B cell (primary cell): ENCODE measurements around the gene XRCC1. TPM values are rescaled to one million over a fixed set of nuclear protein-coding genes. Genes with fewer than 3 reads are reported as not detected.
A peak's percentile ranks its signal among the peaks of the same experiment; 100 is the strongest.

Source experiments
- ATAC-seq: fragments of 200-7000 bp; cut with Tn5 transposase; one replicate; pipeline ENCODE4 v1.10.0; 2021; ENCODE audit warnings: low read depth, mild to moderate bottlenecking, moderate number of reproducible peaks, moderate library complexity
- CTCF ChIA-PET: fragments of 350-600 bp; sonication (Branson Sonifier 250); formaldehyde crosslinking; loops from one replicate; lab custom pipeline; 2021; ENCODE audit warnings: antibody characterized with exemption, inconsistent platforms; lab: Charles Lee
- POLR2A ChIA-PET: fragments of 350-600 bp; sonication (Branson Sonifier 250); formaldehyde crosslinking; loops from one replicate; lab custom pipeline; 2021; ENCODE audit warnings: antibody characterized with exemption; lab: Charles Lee
- DNase-seq: peaks from one replicate; pipeline ENCODE4 v3.0.0; 2013
- H2AFZ ChIP-seq: 2 replicates; pipeline ENCODE4 v1.6.1; 2012; ENCODE audit warnings: mild to moderate bottlenecking, low read depth, low read length; ENCODE audit not compliant: insufficient read depth, poor library complexity, severe bottlenecking
- H3K27ac ChIP-seq, 2 donors: 1 replicate in 1 of 2; 2 replicates in 1 of 2; pipeline ENCODE4 v1.5.1; 2012 to 2013; ENCODE audit warnings: low read length in 2 of 2, mild to moderate bottlenecking in 2 of 2, moderate library complexity in 1 of 2
- H3K27me3 ChIP-seq, 4 experiments: fragments of 200-600 bp in 1 of 4; sonication (generic) in 1 of 4; replicated peaks in 1 of 4; 1 replicate in 2 of 4; 2 replicates in 2 of 4; pipeline versions ENCODE4 v1.6.1 to v1.7.0; 2013 to 2016; ENCODE audit warnings: low read length in 3 of 4, mild to moderate bottlenecking in 2 of 4, mixed read lengths in 1 of 4, moderate library complexity in 1 of 4; ENCODE audit not compliant: insufficient read depth in 4 of 4, control insufficient read depth in 3 of 4; ENCODE audit errors: control extremely low read depth in 1 of 4
- H3K36me3 ChIP-seq, 2 experiments: replicated peaks in 1 of 2; 1 replicate in 1 of 2; 2 replicates in 1 of 2; pipeline versions ENCODE4 v1.6.1 to v1.7.1; 2013; ENCODE audit warnings: low read length in 1 of 2; ENCODE audit not compliant: insufficient read depth in 2 of 2, control insufficient read depth in 1 of 2; ENCODE audit errors: control extremely low read depth in 1 of 2, extremely low read depth in 1 of 2
- H3K4me1 ChIP-seq, 2 donors: fragments of 200-600 bp in 1 of 2; sonication (generic) in 1 of 2; 1 replicate in 1 of 2; 2 replicates in 1 of 2; pipeline versions ENCODE4 v1.5.1 to v1.6.1; 2013 to 2017; ENCODE audit warnings: low read length in 2 of 2; ENCODE audit not compliant: control insufficient read depth in 2 of 2, insufficient read depth in 2 of 2
- H3K4me2 ChIP-seq: replicated peaks from 2 replicates; pipeline ENCODE3; 2012; ENCODE audit warnings: mild to moderate bottlenecking, low read depth, low read length; ENCODE audit not compliant: poor library complexity, severe bottlenecking
- H3K4me3 ChIP-seq, 5 experiments: fragments of 200-600 bp in 1 of 5; sonication (generic) in 1 of 5; 1 replicate in 3 of 5; 2 replicates in 2 of 5; pipeline versions ENCODE4 v1.5.1 to v1.7.0; 2011 to 2016; ENCODE audit warnings: low read length in 4 of 5, mild to moderate bottlenecking in 4 of 5, low read depth in 2 of 5, control low read depth in 1 of 5, moderate library complexity in 1 of 5; ENCODE audit not compliant: insufficient read depth in 1 of 5; ENCODE audit errors: control extremely low read depth in 1 of 5, extremely low read depth in 1 of 5
- H3K79me2 ChIP-seq: fragments of 200-600 bp; sonication (generic); one replicate; pipeline ENCODE4 v1.6.0; 2016; ENCODE audit warnings: low read length; ENCODE audit not compliant: control insufficient read depth, insufficient read depth
- H3K9ac ChIP-seq: fragments of 200-600 bp; sonication (generic); 2 replicates; pipeline ENCODE4 v1.6.1; 2017; ENCODE audit warnings: mild to moderate bottlenecking, low read length, moderate library complexity
- H3K9me3 ChIP-seq, 3 donors: one replicate each; pipeline versions ENCODE4 v1.6.1 to v1.7.1; 2013; ENCODE audit warnings: low read length in 2 of 3; ENCODE audit not compliant: control insufficient read depth in 2 of 3, insufficient read depth in 1 of 3; ENCODE audit errors: control extremely low read depth in 1 of 3
- H4K20me1 ChIP-seq: 2 replicates; pipeline ENCODE4 v1.6.0; 2012; ENCODE audit warnings: mild to moderate bottlenecking, low read length; ENCODE audit not compliant: insufficient read depth, control insufficient read depth, poor library complexity, severe bottlenecking
- H3K27ac Mint-ChIP-seq: one replicate; pipeline ENCODE4 v1.8.0; 2021; ENCODE audit warnings: mixed read lengths
- H3K27me3 Mint-ChIP-seq: one replicate; pipeline ENCODE4 v1.8.0; 2021; ENCODE audit warnings: mixed read lengths
- H3K4me1 Mint-ChIP-seq: one replicate; pipeline ENCODE4 v1.8.0; 2021; ENCODE audit warnings: mixed read lengths
- H3K4me3 Mint-ChIP-seq: one replicate; pipeline ENCODE4 v1.8.0; 2021; ENCODE audit warnings: mixed read lengths
- H3K9me3 Mint-ChIP-seq: one replicate; pipeline ENCODE4 v1.8.0; 2022; ENCODE audit warnings: mixed read lengths; ENCODE audit not compliant: insufficient read depth
- CTCF ChIP-seq: fragments of 200-600 bp; IDR thresholded peaks from one replicate; pipeline ENCODE4 v1.8.0; 2022; ENCODE audit warnings: antibody characterized with exemption, mild to moderate bottlenecking
- EZH2 ChIP-seq: IDR thresholded peaks from 2 replicates; pipeline ENCODE4 v1.6.1; 2012; ENCODE audit warnings: borderline replicate concordance, low read depth, mild to moderate bottlenecking, moderate library complexity, low read length; ENCODE audit not compliant: insufficient read depth, poor library complexity, severe bottlenecking
- WGBS: methylation state at CpG from one replicate; pipeline ENCODE4 v1.1.5; 2013; ENCODE audit warnings: missing lambda C conversion rate; ENCODE audit not compliant: insufficient coverage; 5-methylcytosine and 5-hydroxymethylcytosine counted together
- intact Hi-C: fragments of 100-400 bp; cut with micrococcal nuclease; formaldehyde crosslinking; loops from one replicate; pipeline ENCODE4 v1.10.0; 2022
- polyA plus RNA-seq: library from polyadenylated mRNA; depleted of rRNA; stranded (reverse); fragments of >200 nt; gene quantifications from 2 replicates; pipeline ENCODE4 v1.2.3, GENCODE V29; 2012
- total RNA-seq, 2 donors: library from RNA; stranded (reverse); fragments of 120-200 nt in 1 of 2; gene quantifications; 1 replicate in 1 of 2; 2 replicates in 1 of 2; pipeline versions ENCODE4 v1.2.3 to v1.2.4, GENCODE V29; 2013 to 2022

XRCC1 gene
- total and polyA plus RNA-seq, 2 donors (not counting 1 experiment from before 2014, with no cell fraction given) = 34.6 to 38.2 TPM

GRCh38 chr19:43532962-43533545, 42.3 kb downstream of the XRCC1 start, which contains the start of gene ZNF575:
TSS of gene ZNF575 (plus strand) at chr19:43533188. CDS start at chr19:43534423, 1,235 bp downstream.
- peaks cover 0 to 2% of the 10 kb centered on the region in 2 experiments for H3K36me3 ChIP-seq
- H2AFZ ChIP-seq = peak within 1 kb of the TSS; percentile 82
- Mint-ChIP-seq H3K4me1 (peaks cover 26% of the 10 kb centered on the region), H3K27ac (peak within 1 kb of the TSS; percentile 96), H3K9me3 (peaks cover 3% of the 10 kb centered on the region), H3K4me3 (peak within 1 kb of the TSS; percentile 91), H3K27me3 (no peaks in the 10 kb centered on the region)
- CTCF ChIA-PET = interaction anchor here (0.6 to 7.5 kb wide), 15 partner anchors 9 to 1109 kb away, joined by 3 to 74 read pairs (median 4); partner anchors contain the start of genes IRGQ and ZNF576
- TF ChIP-seq EZH2 = no peak
- TF ChIP-seq CTCF = no peak
- peak; percentile 93 for DNase-seq
- POLR2A ChIA-PET = interaction anchor here (0.5 to 2.7 kb wide), 11 partner anchors 9 to 93 kb away, joined by 3 to 12 read pairs (median 5); partner anchors contain the start of genes PHLDB3, PINLYP, XRCC1 and ZNF428
- intact Hi-C loops = loop anchor here (1.0 to 2.0 kb wide), 6 partner anchors 29 to 135 kb away; partner anchors contain the start of genes IRGQ, PHLDB3, PINLYP and XRCC1
- peaks cover 0 to 10% (median 0%) of the 10 kb centered on the region in 3 donors for H3K9me3 ChIP-seq
- H3K9ac ChIP-seq = peak within 1 kb of the TSS; percentile 77
- H3K4me3 ChIP-seq = peak within 1 kb of the TSS; percentile 71 to 94 (median 76)
- peak within 1 kb of the TSS; percentile 25 to 67 for H3K27ac ChIP-seq
- H3K79me2 ChIP-seq = no peaks in the 10 kb centered on the region
- H3K4me2 ChIP-seq = peak within 1 kb of the TSS; percentile 93
- peak; percentile 54 for ATAC-seq
- H3K27me3 ChIP-seq = no peaks in the 10 kb centered on the region
- H4K20me1 ChIP-seq = no peaks in the 10 kb centered on the region
- WGBS = under 1% methylated on average over 43 of the region's 47 CpGs
- H3K4me1 ChIP-seq = peaks cover 5 to 28% of the 10 kb centered on the region in 2 donors
